Retina (tissue), 1 donor: ENCODE results near the gene HDDC3.
"Not testable (repeated sequence)": the region's sequence is repeated elsewhere in the genome, so short reads cannot be mapped to it uniquely, and the experiment has no call there.

Experiments
- DNase-seq: peaks from one replicate; pipeline ENCODE4 v3.0.0-alpha.2; 2016

HDDC3 gene

DNA sequence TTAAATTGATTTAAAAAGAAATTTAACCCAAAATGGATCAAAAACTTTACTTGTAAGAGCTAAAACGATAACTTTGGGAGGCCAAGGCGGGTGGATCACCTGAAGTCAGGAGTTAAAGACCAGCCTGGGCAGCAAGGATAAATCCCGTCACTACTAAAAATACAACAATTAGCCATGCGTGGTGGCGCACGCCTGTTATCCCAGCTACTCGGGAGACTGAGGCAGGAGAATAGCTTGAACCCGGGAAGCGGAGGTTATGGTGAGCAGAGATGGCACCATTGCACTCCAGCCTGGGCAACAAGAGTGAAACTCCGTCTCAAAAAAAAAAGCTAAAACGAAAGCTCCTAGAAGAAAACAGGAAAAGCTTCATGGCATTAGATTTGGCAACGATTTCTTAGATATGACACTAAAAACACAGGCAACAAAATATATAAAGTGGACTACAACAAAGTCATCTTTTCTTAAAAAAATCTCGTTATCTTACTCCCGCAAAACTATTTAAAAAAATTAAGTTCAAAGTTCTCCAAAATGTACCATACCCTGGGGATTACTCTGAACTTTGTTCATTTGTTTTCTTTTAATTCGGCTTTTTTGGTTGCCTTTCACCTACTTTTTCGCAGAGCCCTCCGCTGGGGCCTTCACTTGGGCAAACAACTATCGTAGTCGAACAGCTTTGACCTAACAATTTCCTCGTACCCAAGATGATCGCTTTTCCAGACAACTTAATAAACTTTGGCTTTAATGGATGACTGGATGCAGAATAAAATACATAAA, 2.9 kb downstream of the HDDC3 start:
- peak; percentile 6 for DNase-seq

DNA sequence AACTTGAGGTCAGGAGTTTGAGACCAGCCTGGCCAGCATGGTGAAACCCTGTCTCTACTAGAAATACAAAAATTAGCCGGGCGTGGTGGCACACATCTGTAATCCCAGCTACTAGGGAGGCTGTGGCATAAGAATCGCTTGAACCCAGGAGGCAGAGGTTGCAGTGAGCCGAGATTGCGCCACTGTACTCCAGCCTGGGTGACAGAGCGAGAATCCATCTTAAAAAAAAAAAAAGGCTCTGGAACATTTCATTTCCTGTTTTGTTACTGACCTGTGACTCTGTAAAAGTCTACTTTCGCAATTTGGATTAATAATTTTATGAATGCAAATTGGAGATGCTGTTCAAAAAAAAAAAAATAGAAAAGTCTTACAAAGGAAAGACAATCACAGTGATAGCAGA, 4.2 kb downstream of the HDDC3 start:
- DNase-seq, result not testable (repeated sequence)

DNA sequence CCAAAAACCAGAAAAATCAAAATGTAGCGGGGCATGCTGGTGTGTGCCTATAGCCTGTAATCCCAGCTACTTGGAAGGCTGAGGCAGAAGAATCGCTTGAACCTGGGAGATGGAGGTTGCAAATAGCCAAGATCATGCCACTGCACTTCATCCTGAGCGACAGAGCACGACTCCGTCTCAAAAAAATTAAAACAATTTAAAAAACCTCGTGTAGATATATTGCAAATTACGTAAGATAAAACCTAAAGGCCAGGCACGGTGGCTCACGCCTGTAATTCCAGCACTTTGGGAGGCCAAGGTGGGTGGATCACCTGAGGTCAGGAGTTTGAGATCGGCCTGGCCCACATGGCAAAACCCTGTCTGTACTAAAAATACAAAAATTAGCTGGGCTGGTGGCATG, 5.6 kb downstream of the HDDC3 start:
- DNase-seq, result not testable (repeated sequence)

DNA sequence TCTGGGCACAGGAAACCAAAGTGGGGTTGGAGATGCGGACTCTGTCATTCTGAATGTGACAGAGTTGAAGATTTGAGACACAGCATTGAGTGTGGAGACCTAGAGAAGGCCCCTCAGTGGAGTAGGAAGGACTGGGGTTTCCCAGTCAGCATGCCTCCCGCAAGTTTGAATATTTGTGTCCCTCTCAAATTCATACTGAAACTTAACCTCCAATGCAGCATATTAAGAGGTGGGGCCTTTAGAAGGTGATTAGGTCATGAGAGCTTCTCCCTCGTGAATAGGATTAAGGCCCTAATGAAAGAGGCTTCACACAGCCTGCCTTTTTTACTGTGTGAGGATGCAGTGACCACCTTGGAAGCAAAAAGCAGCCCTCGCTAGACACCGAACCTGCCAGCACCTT, 8.0 kb downstream of the HDDC3 start:
- no peak for DNase-seq

DNA sequence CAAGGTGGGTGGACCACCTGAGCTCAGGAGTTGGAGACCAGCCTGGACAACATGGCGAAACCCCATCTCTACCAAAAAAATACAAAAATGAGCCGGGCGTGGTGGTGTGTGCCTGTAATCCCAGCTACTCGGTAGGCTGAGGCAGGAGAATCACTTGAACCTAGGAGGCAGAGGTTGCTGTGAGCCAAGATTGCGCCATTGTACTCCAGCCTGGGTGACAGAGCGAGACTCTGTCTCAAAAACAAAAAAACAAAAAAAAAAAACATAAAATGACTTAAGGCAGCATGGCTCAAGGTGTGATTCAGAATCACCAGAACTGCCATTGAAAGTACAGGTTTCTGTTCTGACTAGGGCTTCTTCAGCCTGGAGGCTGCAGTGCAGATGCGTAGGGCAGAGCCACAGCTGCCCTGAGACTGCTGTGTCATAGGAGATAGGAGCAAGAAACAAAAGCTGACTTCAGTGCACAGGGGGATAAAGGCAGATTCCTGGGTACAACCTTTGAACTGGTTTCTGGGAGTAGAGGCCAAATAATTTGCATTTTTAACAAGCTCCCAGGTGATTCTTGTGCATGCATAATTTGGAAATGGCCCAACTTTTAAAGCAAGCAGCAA, 9.5 kb downstream of the HDDC3 start:
- DNase-seq, result not testable (repeated sequence)

DNA sequence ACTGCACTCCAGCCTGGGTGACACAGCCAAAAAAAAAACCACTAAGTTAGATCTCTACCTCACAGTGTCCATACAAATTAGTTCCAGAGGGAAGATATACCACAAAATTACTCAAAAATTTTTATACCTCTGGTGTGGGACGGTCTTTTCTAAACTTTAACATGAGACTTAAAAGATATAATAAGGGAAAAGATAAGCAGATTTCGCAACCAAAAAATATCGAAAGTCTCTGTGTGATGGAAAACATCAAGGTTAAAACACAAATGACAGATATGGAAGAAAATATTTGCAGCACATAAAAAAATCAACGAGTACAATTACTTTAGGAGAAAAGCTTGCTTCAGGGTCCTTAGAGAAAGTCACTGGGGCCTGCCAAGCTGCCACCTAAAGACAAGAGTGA, 10.5 kb downstream of the HDDC3 start:
- no peak for DNase-seq

DNA sequence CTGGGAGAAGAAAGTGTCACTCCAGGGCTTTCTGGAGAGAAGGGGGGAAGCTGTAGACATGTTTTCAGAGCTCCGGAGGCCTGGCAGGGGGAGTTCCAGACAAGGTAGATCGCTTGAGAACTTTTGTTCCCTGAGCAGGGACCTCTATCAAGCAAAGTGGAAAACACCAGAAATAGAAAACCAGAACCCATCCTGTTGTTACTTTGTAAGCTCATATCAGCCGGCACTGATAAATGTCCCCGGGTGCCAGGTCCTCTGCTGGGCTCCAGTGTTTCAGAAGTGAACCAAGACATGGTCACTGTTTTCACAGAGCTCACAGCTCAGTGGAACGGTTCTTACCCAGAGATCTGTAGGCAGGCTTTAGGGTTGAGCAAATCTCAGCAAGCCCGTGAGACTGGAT, 13.5 kb downstream of the HDDC3 start:
- no peak for DNase-seq

DNA sequence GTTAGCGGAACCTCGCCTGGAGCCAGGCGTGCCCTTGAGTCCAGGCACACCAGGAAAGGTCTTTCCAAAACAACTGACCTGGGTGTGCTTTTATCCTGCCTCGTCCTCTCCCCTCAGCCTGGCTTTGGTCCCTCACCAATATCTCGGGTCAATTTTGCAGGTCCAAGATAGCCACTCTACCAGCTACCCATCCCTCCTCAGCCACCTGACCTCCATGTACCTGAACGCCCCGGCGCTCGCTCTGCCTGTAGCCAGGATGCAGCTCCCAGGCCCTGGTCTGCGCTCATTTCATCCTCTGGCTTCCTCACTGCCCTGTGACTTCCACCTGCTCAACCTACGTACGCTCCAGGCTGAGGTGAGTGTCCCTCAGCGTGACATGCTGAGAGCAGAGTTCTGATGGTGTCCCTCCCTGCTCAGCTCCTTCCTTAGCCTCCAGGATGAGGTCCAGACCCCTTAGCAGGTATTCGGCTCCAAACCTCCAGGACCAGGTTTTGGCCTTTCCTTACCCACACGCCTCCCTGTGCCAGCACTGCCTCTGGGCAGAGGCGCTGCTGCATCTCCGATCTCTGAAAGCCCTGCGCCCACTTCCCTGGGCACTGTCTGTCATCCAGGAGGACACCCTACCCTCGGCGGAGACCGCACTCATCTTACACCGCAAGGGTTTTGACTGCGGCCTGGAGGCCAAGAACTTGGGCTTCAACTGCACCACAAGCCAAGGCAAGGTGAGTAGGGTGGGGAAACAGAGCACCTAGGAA, 14.1 kb downstream of the HDDC3 start:
- no peak for DNase-seq

DNA sequence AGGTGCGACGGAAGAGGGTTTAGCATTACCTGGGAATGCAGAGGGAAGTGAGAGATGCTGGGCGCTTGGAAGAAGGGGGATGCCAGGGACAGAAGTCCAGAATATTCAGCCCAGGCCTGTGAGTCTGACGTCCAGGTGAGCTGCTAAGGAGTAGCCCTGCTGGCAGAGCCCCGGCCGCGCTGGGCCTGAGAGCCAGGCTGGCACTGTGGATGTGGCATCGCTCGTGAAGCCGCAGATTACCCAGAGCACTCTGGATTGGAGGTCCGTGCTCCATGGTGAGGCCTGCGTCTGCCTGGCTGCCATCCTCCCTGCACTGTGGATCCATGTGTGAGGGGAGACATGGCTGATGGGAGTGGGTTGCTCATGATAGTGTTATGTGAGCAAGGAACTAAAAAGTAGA, 14.8 kb downstream of the HDDC3 start:
- no peak for DNase-seq

DNA sequence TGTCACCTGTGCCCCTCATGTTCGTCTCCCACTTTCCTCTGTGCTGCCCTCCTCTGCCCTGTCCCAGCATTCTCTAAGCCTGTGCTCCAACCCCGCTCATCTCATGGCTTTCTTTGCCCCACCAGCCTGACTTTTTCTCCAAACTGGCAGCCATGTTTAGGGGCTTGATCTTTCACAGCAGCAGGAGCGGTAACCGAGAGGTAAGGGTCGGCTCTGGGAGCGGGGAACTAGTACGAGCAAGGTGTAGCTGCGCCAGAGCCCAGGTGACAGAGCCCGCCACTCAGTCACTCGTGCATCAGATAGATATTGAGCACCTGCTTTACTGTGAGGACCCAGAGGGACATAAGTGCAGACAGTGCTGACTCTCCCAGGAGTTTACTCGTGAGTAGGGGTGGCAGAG, 15.9 kb downstream of the HDDC3 start:
- DNase-seq, result no peak

DNA sequence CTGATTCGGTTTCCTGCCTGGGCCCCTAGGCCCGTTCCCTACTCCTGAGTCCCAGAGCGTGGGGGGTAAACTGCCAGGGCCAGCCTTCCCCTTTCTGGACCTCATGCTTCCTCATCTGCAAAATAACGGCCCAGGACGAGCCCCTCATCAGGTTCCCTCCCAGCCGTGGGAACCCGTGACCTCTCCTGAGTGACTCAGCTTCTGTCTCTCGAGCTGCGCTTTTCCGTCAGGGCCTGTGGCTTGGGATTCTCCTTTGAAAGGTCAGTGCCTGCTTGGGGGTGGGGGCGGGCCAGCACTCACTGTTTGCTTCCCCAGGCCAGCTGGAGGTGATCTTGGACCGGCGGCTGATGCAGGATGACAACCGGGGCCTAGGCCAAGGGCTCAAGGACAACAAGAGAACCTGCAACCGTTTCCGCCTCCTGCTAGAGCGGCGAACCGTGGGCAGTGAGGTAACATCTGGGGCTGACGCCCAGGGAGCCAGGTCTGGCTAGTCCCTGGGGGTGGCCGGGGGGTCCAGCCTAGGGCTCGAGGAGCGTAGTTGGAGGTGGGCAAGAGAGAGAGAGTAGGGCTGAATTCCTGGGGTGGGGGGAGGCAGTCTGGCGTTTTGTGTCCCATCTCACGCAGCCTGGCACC, 16.4 kb downstream of the HDDC3 start:
- DNase-seq, result peak; percentile 19

DNA sequence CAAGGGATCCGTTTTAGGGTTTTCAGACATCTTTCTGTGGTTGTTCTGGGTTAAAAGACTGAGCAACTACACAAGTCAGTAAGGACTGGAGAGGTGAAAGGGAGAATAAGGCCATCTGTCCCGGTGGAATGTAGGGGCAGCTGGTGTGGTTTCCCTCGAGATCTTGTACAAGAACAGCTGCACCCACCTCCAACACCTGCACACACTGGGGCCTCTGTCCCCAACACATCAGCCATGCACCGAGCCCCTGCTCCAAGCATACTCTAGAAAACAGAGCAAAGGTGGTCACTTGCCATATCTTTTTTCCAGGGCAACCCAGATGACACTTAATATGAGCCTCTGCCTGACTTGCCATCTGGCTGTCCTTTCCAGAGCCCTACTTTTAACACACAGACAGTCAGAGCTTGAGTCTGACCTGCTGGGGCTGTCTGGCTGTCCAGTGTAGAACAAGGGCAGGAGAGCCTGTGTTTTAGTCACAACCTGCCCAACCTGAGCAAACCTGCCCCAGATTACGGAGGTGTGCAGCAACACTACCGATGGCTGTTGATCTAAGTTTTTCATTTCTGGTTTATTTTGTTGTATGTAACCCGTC, 17.0 kb downstream of the HDDC3 start:
- DNase-seq, result no peak

DNA sequence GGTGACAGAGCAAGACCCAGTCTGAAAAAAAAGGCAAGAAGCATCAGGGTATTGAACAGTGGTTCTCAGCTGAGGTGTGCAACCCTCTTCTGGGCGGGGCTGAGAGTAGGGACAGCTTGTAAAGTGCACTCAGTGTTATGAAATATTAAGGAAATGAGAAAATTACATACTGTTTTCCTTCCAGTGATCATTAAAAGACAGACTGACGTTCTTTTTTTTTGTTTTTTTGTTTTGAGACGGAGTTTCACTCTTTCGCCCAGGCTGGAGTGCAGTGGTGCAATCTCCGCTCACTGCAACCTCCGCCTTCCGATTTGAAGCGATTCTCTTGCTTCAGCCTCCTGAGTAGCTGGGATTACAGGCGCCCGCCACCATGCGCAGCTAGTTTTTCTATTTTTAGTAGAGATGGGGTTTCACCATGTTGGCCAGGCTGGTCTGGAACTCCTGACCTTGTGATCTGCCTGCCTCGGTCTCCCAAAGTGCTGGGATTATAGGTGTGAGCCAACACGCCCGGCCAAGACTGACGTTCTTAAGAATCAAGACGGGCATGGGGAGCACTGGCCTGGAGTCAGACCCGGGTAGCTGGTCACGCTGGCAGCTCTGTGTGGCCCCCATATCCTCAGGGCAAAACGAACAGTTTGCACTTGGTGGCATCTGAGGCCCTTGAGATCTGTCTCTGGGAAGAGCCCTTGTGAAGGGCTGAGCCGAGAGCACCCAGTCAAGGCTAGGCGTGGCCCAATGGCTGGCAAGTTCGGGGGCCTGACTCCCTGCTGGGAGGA, 17.9 kb downstream of the HDDC3 start:
- DNase-seq, result no peak

DNA sequence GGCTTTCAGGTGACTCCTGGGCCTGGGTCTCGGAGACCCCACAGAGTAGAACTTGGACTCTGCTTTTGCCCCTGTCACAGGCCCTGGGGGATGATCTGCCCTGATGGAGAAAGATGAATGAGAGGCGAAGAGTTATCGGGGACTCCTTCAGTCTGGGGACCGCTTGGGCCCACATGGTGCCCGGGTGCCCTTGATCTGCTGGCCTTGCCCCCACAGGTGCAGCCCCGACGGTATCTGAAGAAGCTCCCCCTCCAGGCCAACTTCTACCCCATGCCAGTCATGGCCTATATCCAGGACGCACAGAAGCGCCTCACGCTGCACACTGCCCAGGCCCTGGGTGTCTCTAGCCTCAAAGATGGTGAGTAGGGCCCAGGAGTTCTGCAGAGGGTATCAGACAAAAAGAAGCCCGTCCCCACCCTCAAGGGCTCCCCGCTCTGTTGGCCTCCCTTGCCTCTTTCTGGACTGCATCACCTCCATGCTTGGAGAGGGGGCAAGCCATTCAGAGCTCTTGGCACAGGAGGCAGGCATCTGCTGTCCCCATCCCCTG, 18.9 kb downstream of the HDDC3 start:
- DNase-seq, result no peak

DNA sequence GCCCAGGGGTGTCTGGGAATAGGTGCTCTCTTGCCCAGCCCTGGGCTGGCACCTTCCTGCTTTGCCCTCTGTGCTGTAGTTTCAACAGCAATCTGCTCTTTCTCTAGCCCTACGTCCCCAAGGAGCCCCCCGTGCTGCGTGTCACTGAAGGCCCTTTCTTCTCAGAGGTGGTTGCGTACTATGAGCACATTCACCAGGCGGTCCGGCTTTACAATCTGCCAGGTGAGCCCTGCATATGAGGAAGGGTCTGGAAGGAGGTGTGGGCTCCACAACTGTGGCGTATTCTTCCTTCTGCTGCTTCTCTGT, 19.6 kb downstream of the HDDC3 start:
- no peak for DNase-seq

DNA sequence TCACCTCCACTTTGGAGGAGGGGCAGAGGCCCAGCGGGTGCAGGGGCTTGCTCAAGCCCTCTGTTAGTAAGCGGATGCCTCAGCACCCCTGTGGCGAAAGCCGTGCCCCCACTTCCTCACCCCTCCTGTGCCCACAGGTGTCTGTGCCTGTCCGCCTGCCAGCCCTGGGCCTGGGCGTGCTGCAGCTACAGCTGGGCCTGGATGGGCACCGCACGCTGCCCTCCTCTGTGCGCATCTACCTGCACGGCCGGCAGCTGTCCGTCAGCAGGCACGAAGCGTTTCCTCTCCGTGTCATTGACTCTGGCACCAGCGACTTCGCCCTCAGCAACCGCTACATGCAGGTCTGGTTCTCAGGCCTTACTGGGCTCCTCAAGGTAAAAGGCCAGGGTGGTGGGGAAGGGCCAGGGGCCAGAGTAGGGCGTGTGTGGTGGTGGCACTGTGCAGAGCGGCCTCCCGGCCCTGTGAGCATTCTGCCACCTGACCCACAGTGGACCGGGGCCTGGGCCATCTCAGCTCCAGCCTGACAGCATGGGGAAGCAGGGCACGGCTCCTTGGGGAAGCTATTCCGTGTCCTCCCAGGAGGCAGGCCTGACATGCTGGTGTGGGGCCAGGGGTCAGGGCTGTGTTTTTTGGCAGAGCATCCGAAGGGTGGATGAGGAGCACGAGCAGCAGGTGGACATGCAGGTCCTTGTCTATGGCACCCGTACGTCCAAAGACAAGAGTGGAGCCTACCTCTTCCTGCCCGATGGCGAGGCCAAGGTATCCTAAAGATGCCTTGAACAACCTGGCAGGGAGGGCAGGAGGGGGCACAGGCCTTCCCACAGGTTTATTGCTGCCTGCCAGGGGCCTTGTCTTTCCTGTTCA, 20.2 kb downstream of the HDDC3 start:
- DNase-seq, result no peak

DNA sequence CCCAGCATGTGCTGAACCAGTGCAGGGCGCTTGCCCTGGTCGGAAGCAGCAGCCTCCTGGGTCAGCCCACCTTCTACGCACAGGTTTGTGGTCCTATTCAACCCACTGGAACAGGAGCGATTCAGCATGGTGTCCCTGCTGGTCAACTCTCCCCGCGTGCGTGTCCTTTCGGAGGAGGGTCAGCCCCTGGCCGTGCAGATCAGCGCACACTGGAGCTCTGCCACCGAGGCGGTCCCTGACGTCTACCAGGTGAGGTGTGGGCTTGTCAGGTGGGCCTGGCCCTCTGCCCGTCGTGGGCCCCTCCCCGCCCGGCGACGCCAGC, 21.1 kb downstream of the HDDC3 start:
- no peak for DNase-seq

DNA sequence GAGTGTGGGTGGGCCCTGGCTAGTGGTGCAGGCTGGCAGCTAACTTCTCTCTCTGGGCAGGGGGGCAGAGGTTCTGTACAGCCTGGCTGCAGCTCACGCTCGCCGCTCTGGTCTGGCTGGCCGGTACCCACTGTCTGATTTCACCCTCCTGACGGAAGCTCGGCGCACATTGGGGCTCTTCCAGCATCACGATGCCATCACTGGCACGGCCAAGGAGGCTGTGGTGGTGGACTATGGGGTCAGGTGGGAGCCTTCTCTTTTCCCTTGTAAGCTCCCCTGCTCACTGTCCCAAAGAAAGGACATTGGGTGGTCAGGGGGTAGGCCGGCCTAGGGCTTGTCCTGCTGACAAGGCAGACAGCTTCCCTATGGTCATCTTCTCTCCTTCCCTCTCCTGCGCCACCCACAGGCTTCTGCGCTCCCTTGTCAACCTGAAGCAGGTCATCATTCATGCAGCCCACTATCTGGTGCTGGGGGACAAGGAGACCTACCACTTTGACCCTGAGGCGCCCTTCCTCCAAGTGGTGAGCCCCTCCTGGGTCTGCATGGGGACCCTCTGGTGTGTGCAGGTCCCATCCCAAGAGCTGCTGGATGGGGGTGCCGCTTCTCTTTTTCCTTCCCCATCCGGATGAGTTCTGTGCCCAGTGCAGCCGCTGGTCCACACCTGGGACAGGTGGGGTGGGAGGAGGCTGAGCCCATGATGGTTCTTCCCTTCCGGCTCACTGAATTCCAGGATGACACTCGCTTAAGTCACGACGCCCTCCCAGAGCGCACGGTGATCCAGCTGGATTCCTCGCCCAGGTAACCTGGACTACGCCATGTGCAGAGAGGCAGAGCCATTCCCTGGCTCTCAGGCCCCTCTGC, 21.7 kb downstream of the HDDC3 start:
- DNase-seq, result no peak

DNA sequence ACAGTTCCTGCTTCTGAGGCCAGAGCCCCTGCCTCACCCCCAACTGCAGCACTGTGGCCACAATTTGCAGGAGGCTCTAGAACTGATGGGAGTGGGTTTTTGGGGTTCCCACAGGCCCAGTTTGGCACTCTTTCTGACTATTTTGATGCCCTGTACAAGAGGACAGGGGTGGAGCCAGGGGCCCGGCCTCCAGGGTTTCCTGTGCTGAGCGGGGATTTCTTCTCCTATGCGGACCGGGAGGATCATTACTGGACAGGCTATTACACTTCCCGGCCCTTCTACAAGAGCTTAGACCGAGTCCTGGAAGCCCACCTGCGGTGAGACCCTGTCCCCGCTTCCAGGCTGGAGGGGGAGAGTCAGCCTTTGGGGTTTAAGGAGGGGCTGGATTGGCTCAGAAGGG, 22.4 kb downstream of the HDDC3 start:
- no peak for DNase-seq

DNA sequence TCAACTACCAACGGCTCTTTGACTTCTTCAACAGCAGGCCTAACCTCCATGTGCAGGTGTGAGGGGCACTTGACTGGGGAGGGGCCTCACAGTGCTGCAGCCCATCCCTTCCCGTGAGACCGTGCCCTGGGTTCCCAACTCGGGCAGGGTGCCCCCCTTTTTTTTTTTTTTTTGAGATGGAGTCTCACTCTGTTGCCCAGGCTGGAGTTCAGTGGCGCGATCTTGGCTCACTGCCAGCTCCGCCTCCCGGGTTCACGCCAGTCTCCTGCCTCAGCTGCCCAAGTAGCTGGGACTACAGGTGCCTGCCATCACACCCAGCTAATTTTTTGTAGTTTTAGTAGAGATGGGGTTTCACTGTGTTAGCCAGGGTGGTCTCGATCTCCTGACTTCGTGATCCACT, 22.9 kb downstream of the HDDC3 start:
- DNase-seq, result not testable (repeated sequence)
